Measurements from ENCODE around the gene UGT2A3. TPM values are rescaled to one million over a fixed set of nuclear protein-coding genes. Genes with fewer than 3 reads are reported as not detected.

Gene UGT2A3
- total and polyA plus RNA-seq, 8 donors: 6.5 to 38.5 (median 26.7) TPM

- no peak overlapping the region for H3K27ac ChIP-seq
- FAIRE-seq: no peak
Measured at GRCh38 chr4:68883870-68884269, 67.7 kb downstream of the UGT2A3 start.

More at GRCh38 chr4:68883870-68884269, 67.7 kb downstream of the UGT2A3 start:
- H3K36me3 ChIP-seq: no peaks in the 10 kb centered on the region
- TF ChIP-seq, protein P1, sequence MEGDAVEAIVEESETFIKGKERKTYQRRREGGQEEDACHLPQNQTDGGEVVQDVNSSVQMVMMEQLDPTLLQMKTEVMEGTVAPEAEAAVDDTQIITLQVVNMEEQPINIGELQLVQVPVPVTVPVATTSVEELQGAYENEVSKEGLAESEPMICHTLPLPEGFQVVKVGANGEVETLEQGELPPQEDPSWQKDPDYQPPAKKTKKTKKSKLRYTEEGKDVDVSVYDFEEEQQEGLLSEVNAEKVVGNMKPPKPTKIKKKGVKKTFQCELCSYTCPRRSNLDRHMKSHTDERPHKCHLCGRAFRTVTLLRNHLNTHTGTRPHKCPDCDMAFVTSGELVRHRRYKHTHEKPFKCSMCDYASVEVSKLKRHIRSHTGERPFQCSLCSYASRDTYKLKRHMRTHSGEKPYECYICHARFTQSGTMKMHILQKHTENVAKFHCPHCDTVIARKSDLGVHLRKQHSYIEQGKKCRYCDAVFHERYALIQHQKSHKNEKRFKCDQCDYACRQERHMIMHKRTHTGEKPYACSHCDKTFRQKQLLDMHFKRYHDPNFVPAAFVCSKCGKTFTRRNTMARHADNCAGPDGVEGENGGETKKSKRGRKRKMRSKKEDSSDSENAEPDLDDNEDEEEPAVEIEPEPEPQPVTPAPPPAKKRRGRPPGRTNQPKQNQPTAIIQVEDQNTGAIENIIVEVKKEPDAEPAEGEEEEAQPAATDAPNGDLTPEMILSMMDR (IDR thresholded peaks at IDR 0.05): no peak
- H3K9me3 ChIP-seq: no peaks in the 10 kb centered on the region
- ATAC-seq: no peak
- H3K27me3 ChIP-seq: no peaks in the 10 kb centered on the region
- DNase-seq: no peak
- H3K4me3 ChIP-seq: no peak overlapping the region
- intact Hi-C loops (cut with DNase I): no loop called here
- 10 to 11% methylated on average over 6 of the region's 6 CpGs for WGBS, 2 donors
- peaks cover 0 to 10% (median 5%) of the 10 kb centered on the region in 3 donors for H3K4me1 ChIP-seq

Other genes starting within 250 kb of the UGT2A3 start
- under 1 TPM in 1 of 6 donors, not detected in 5; 0.25 TPM for gene UGT2B10, start 135.8 kb downstream of the UGT2A3 start, total RNA-seq
- gene UGT2B10, start 135.8 kb downstream of the UGT2A3 start, polyA plus RNA-seq: not detected
- 1 to 10 TPM; 1.8 to 8.8 (median 7.4) TPM for gene UGT2B7, start 144.7 kb upstream of the UGT2A3 start, total RNA-seq
- 1 to 10 TPM; 2.7 to 3.1 TPM for gene UGT2B7, start 144.7 kb upstream of the UGT2A3 start, polyA plus RNA-seq